K562 (cell line): ENCODE measurements around the gene IRF3. TPM values are rescaled to one million over a fixed set of nuclear protein-coding genes. Genes with fewer than 3 reads are reported as not detected.
A peak's percentile ranks its signal among the peaks of the same experiment; 100 is the strongest.

Experiments used
- ATAC-seq: fragments of 200-7000 bp; cut with Tn5 transposase; 3 replicates; pipeline ENCODE4 v1.9.1; 2020; ENCODE audit warnings: moderate library complexity
- BruUV-seq: library from RNA; stranded (reverse); fragments of 400-500 nt; replicated peaks from 2 replicates; lab custom pipeline; 2021; lab: Mats Ljungman, UMichigan
- CTCF ChIA-PET: fragments of 300-600 bp; formaldehyde crosslinking; extraction: SDS; loops from one replicate; lab custom pipeline; 2021; ENCODE audit warnings: low intra/inter-chr PET ratio; lab: Yijun Ruan, JAX
- POLR2A ChIA-PET: fragments of 300-600, 350-650 bp; sonication (Branson Sonifier 250); formaldehyde crosslinking; extraction: SDS; loops from one replicate; lab custom pipeline; 2021; ENCODE audit warnings: antibody characterized with exemption, inconsistent platforms; lab: Yijun Ruan, JAX
- DNase-seq, 4 experiments: peaks; one replicate each; pipeline versions ENCODE4 v3.0.0 to v3.0.0-alpha.2; 2011 to 2018; ENCODE audit warnings: low spot score in 3 of 4, mixed read lengths in 3 of 4; ENCODE audit errors: extremely low read depth in 1 of 4
- FAIRE-seq: peaks from 2 replicates; lab custom pipeline; 2011; peaks lifted over from hg19 to GRCh38; lab: Jason Lieb, UNC
- H2AFZ ChIP-seq: 2 replicates; pipeline ENCODE4 v1.6.0; 2011; ENCODE audit warnings: low read depth, low read length, control low read depth, inconsistent platforms
- H3K27ac ChIP-seq: fragments of 200-600 bp; 3 replicates; pipeline ENCODE4 v1.8.0; 2011; ENCODE audit warnings: low read depth, mild to moderate bottlenecking, control low read depth, inconsistent platforms, low read length, moderate library complexity, mixed read lengths; ENCODE audit errors: extremely low read depth
- H3K27me3 ChIP-seq, 2 experiments: fragments of 300-600 bp in 1 of 2; 2 replicates in 1 of 2; 3 replicates in 1 of 2; pipeline versions ENCODE4 v1.6.0 to v1.8.0; 2011; ENCODE audit warnings: inconsistent platforms in 2 of 2, low read length in 2 of 2, mild to moderate bottlenecking in 1 of 2, mixed read lengths in 1 of 2, moderate library complexity in 1 of 2; ENCODE audit not compliant: control insufficient read depth in 2 of 2, insufficient read depth in 2 of 2
- H3K36me3 ChIP-seq: fragments of 300-600 bp; 3 replicates; pipeline ENCODE4 v1.8.0; 2011; ENCODE audit warnings: mild to moderate bottlenecking, low read length, inconsistent platforms; ENCODE audit not compliant: control insufficient read depth, insufficient read depth
- H3K4me1 ChIP-seq, 2 experiments: fragments of 200-600 bp in 1 of 2; replicated peaks in 1 of 2; 2 replicates in 1 of 2; 3 replicates in 1 of 2; pipeline versions ENCODE4 v1.5.1 to v1.8.0; 2011; ENCODE audit warnings: inconsistent platforms in 2 of 2, low read length in 2 of 2, mild to moderate bottlenecking in 1 of 2, mixed read lengths in 1 of 2, moderate library complexity in 1 of 2; ENCODE audit not compliant: control insufficient read depth in 2 of 2, insufficient read depth in 2 of 2
- H3K4me2 ChIP-seq: 2 replicates; pipeline ENCODE4 v1.6.1; 2011; ENCODE audit warnings: low read length, control low read depth, inconsistent platforms, mixed read lengths; ENCODE audit not compliant: insufficient read depth
- H3K4me3 ChIP-seq: fragments of 200-600 bp; sonication (generic), shearing (Covaris generic); 2 replicates; pipeline ENCODE4 v1.5.1; 2016; ENCODE audit warnings: control low read depth, inconsistent platforms
- H3K79me2 ChIP-seq: fragments of 200-600 bp; 3 replicates; pipeline ENCODE4 v1.8.0; 2011; ENCODE audit warnings: low read length, inconsistent platforms; ENCODE audit not compliant: control insufficient read depth, insufficient read depth
- H3K9ac ChIP-seq, 2 experiments: 2 replicates each; pipeline versions ENCODE4 v1.6.0 to v1.6.1; 2011; ENCODE audit warnings: low read depth in 2 of 2, low read length in 2 of 2, control low read depth in 1 of 2, inconsistent platforms in 1 of 2, mild to moderate bottlenecking in 1 of 2, mixed read lengths in 1 of 2; ENCODE audit not compliant: insufficient read depth in 1 of 2
- H3K9me1 ChIP-seq: one replicate; pipeline ENCODE4 v1.6.0; 2011; ENCODE audit warnings: inconsistent platforms, mild to moderate bottlenecking, low read length, moderate library complexity; ENCODE audit not compliant: control insufficient read depth, insufficient read depth
- H3K9me3 ChIP-seq: replicated peaks from 2 replicates; pipeline ENCODE4 v1.5.1; 2011; ENCODE audit warnings: low read depth, low read length, inconsistent platforms; ENCODE audit not compliant: control insufficient read depth, insufficient read depth
- H4K20me1 ChIP-seq: replicated peaks from 2 replicates; pipeline ENCODE4 v1.6.1; 2011; ENCODE audit warnings: low read length, inconsistent platforms, mixed read lengths; ENCODE audit not compliant: control insufficient read depth, insufficient read depth
- CEBPG ChIP-seq, 3 experiments: fragments of 200-800 bp in 1 of 3; sonication (Bioruptor generic) in 1 of 3; sonication (generic) in 1 of 3; formaldehyde crosslinking in 1 of 3; IDR thresholded peaks in 2 of 3; conservative IDR thresholded peaks in 1 of 3; 2 replicates each; pipeline versions ENCODE4 v1.6.1 to v1.8.0; 2016 to 2022; ENCODE audit warnings: missing compliant biosample characterization in 2 of 3, missing genetic modification characterization in 2 of 3, mild to moderate bottlenecking in 1 of 3, missing genetic modification reagents in 1 of 3
- EGR1 ChIP-seq: fragments of 450-650 bp; conservative IDR thresholded peaks from 2 replicates; pipeline ENCODE4 v1.6.1; 2017; ENCODE audit warnings: mild to moderate bottlenecking
- ELF4 ChIP-seq: fragments of 450-650 bp; formaldehyde crosslinking; IDR thresholded peaks from 2 replicates; pipeline ENCODE4 v1.4.0; 2022; ENCODE audit warnings: missing genetic modification characterization
- ELK3 ChIP-seq: fragments of 450-650 bp; formaldehyde crosslinking; IDR thresholded peaks from 2 replicates; pipeline ENCODE4 v1.4.0; 2020; ENCODE audit warnings: mild to moderate bottlenecking
- EP400 ChIP-seq: fragments of 450-650 bp; IDR thresholded peaks from 2 replicates; pipeline ENCODE4 v1.6.1; 2017; ENCODE audit warnings: antibody characterized with exemption, mild to moderate bottlenecking, moderate library complexity
- L3MBTL2 ChIP-seq: fragments of 450-650 bp; IDR thresholded peaks from 2 replicates; pipeline ENCODE4 v1.6.1; 2016; ENCODE audit warnings: mild to moderate bottlenecking, moderate library complexity
- LCOR ChIP-seq: sonication (generic); formaldehyde crosslinking; IDR thresholded peaks from 2 replicates; pipeline ENCODE4 v1.8.0; 2022; ENCODE audit warnings: mild to moderate bottlenecking, missing genetic modification reagents
- NCOA1 ChIP-seq: fragments of 450-650 bp; IDR thresholded peaks from 2 replicates; pipeline ENCODE4 v1.6.1; 2016; ENCODE audit warnings: low read depth
- NRF1 ChIP-seq, 2 experiments: fragments of 450-650 bp; IDR thresholded peaks in 1 of 2; conservative IDR thresholded peaks in 1 of 2; 2 replicates each; pipeline ENCODE4 v1.6.1; 2014; ENCODE audit warnings: mild to moderate bottlenecking in 2 of 2
- PHB2 ChIP-seq: fragments of 450-650 bp; IDR thresholded peaks from 2 replicates; pipeline ENCODE4 v1.6.1; 2017; ENCODE audit warnings: low read depth
- PREB ChIP-seq: sonication (generic); formaldehyde crosslinking; IDR thresholded peaks from 2 replicates; pipeline ENCODE4 v1.8.1; 2023; ENCODE audit warnings: mild to moderate bottlenecking, missing genetic modification reagents
- RB1 ChIP-seq: fragments of 450-650 bp; IDR thresholded peaks from 2 replicates; pipeline ENCODE4 v1.6.1; 2017; ENCODE audit warnings: low read depth, mild to moderate bottlenecking
- RBM17 ChIP-seq: fragments of 200-400 bp; formaldehyde crosslinking; IDR thresholded peaks from 2 replicates; pipeline ENCODE4 v1.6.1; 2017; ENCODE audit warnings: low read depth, mild to moderate bottlenecking, low read length, borderline replicate concordance
- RBM25 ChIP-seq: fragments of 200-400 bp; formaldehyde crosslinking; IDR thresholded peaks from 2 replicates; pipeline ENCODE4 v1.6.1; 2018; ENCODE audit warnings: low read length, low read depth, moderate library complexity; ENCODE audit not compliant: severe bottlenecking
- SP1 ChIP-seq: sonication (generic); formaldehyde crosslinking; IDR thresholded peaks from 2 replicates; pipeline ENCODE4 v1.8.1; 2022; ENCODE audit warnings: mild to moderate bottlenecking, missing genetic modification reagents
- ZNF212 ChIP-seq: fragments of 450-650 bp; formaldehyde crosslinking; IDR thresholded peaks from 2 replicates; pipeline ENCODE4 v1.4.0; 2020; ENCODE audit warnings: mild to moderate bottlenecking
- WGBS: fragments of 100-300 bp; shearing (Covaris generic); methylation state at CpG from one replicate; pipeline ENCODE4 v1.1.6; 2016; ENCODE audit warnings: low coverage, mixed read lengths; ENCODE audit not compliant: insufficient coverage; ENCODE audit errors: missing lambda C conversion rate; 5-methylcytosine and 5-hydroxymethylcytosine counted together
- in situ Hi-C: fragments of 300-500 bp; cut with MboI; formaldehyde crosslinking; loops from 4 replicates; pipeline ENCODE4 v1.15.0; 2018; ENCODE audit warnings: inconsistent platforms, mixed read lengths
- intact Hi-C: fragments of 100-400 bp; cut with micrococcal nuclease; formaldehyde crosslinking; loops from 2 replicates; pipeline ENCODE4 v1.14.2; 2022
- polyA plus RNA-seq, 8 experiments: library from polyadenylated mRNA; depleted of rRNA in 4 of 8; stranded (reverse) in 5 of 8; unstranded in 3 of 8; fragments of >200 nt; fragmentation: Nextera tagmentation in 2 of 8; fragmentation: Illumina TruSeq in 1 of 8; extraction: Ambion mirVana in 2 of 8; extraction: Trizol in 1 of 8; gene quantifications; 2 replicates each; pipeline versions ENCODE4 v1.2.1 to v1.2.3, GENCODE V29; 2011 to 2014; ENCODE audit warnings: inconsistent platforms in 1 of 8, missing spikeins in 1 of 8
- total RNA-seq, 7 experiments: library from RNA; depleted of rRNA in 6 of 7; stranded (reverse); fragments of >200 nt in 6 of 7; fragmentation: Illumina TruSeq in 2 of 7; extraction: Trizol in 2 of 7; gene quantifications; 2 replicates each; pipeline versions ENCODE4 v1.2.1 to v1.2.3, GENCODE V29; 2011 to 2021; ENCODE audit warnings: low replicate concordance in 1 of 7

IRF3 gene
- total and polyA plus RNA-seq, 9 of the 15 experiments (the other 6 are each of a cell fraction or from before 2014, with no cell fraction given), result 7.5 to 145 (median 65.4) TPM

- TF ChIP-seq ELK3 (CRISPR knock-in tag) (no peak), PHB2 (no peak), RB1 (0 out of 2 replicates have a peak, but pooled peaks have one; percentile 52), ELF4 (CRISPR knock-in tag) (no peak), EGR1 (peak; percentile 75), EP400 (no peak)
These were observed 26.1 kb downstream of the IRF3 start (continued) for GRCh38 chr19:49639401-49640112.

- DNase-seq, result peak; percentile 51 to 77 (median 73)
- 19% methylated on average over 8 of the region's 19 CpGs for WGBS
- Histone ChIP-seq H3K27me3 (no peaks in the 10 kb centered on the region), H3K4me2 (peak overlapping the region; percentile 48), H4K20me1 (no peaks in the 10 kb centered on the region), H3K4me3 (peak overlapping the region; percentile 18; the same call in 1 of the 2 replicates), H3K36me3 (no peaks in the 10 kb centered on the region), H3K9me1 (no peaks in the 10 kb centered on the region), H3K9me3 (no peaks in the 10 kb centered on the region), H3K9ac (peak overlapping the region; percentile 13 to 75; a peak in 2 of 4 replicates), H2AFZ (peak overlapping the region; percentile 19; the same call in 1 of the 2 replicates), H3K27ac (no peak overlapping the region; the same call in 2 of the 3 replicates), H3K79me2 (peaks cover 20% of the 10 kb centered on the region), H3K4me1 (peaks cover 13 to 51% of the 10 kb centered on the region in 2 experiments)
- intact Hi-C loops, result no loop called here
- ChIA-PET POLR2A (interaction anchor here (0.8 to 1.8 kb wide), 3 partner anchors 10 to 38 kb away, joined by 3 to 4 read pairs (median 3); no protein-coding TSS in a partner anchor), CTCF (no interaction called here)
- ATAC-seq, result no peak
- in situ Hi-C loops, result no loop called here
- peak; percentile 69 for FAIRE-seq
- BruUV-seq, result no TSS peak
- TF ChIP-seq LCOR (CRISPR knock-in tag), result no peak
- TF ChIP-seq NCOA1, result 0 out of 2 replicates have a peak, but pooled peaks have one; percentile 32
- peak; percentile 26 for TF ChIP-seq RBM25
- TF ChIP-seq PREB (CRISPR knock-in tag), result no peak
- no peak for TF ChIP-seq RBM17
- no peak for TF ChIP-seq ZNF212
- TF ChIP-seq NRF1 (conservative IDR thresholded peaks at IDR 0.05 in 1 of 2, IDR thresholded peaks at IDR 0.05 in 1 of 2), result peak; percentile 28 to 39; a peak in 1 of 4 replicates
- TF ChIP-seq L3MBTL2, result no peak
- no peak for TF ChIP-seq CEBPG (CRISPR knock-in tag; IDR thresholded peaks at IDR 0.05)
- no peak for TF ChIP-seq CEBPG (tag; conservative IDR thresholded peaks at IDR 0.05 in 1 of 2, IDR thresholded peaks at IDR 0.05 in 1 of 2)
- TF ChIP-seq SP1 (CRISPR knock-in tag), result no peak
These were observed 27.6 kb downstream of the IRF3 start for GRCh38 chr19:49637821-49638738.
